HG03103 (cell line): ENCODE measurements around the gene PHACTR2.

ENCODE experiments used
- ATAC-seq: cut with Tn5 transposase; IDR thresholded peaks from one replicate; pipeline ENCODE4 v1.9.1; 2021; ENCODE audit warnings: low read depth; ENCODE audit not compliant: unreplicated experiment

Gene PHACTR2

GRCh38 chr6:143674483-143675381, 3.0 kb upstream of the PHACTR2 start:
- no peak for ATAC-seq

GRCh38 chr6:143675382-143675900, 2.3 kb upstream of the PHACTR2 start:
- ATAC-seq = no peak

- ATAC-seq = no peak
Observed at GRCh38 chr6:143675946-143676345, 1.8 kb upstream of the PHACTR2 start.

GRCh38 chr6:143676437-143677045, 1.2 kb upstream of the PHACTR2 start:
- ATAC-seq = no peak

DNA sequence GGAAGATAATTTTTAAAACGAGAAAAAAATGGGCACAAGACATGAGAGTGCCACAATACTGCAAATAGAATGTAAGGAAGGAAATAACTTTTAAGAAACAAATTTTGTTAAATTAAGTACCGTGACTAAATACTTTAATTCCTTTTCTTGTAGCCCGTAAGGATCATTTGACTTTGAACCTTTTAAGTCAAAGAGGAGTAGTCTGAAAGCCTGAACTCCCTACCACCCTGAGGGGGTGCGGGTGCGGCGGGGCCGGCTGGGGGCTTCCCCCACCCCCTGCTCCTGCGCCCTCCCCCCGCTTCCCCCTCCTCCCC, 231 bp upstream of the PHACTR2 start:
- ATAC-seq = no peak

DNA sequence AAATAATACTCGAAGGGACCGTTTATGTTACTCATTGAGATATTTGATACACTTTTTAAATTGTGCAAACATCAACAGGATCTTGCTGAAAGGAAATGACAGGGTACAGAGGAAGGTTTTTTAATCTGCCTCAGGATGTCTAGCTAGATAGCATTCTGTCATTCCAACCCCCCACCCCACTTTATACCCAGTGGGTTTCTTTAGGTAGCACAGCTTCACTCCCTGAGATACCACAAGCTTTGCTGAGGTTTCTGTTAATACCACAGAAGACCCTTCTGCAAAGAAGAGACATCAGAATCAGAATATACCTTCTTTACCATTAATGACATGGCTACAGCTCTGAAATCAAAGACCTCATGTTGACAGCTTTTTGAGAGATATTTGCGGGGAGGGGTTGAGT, 1.3 kb downstream of the PHACTR2 start:
- ATAC-seq = no peak

DNA sequence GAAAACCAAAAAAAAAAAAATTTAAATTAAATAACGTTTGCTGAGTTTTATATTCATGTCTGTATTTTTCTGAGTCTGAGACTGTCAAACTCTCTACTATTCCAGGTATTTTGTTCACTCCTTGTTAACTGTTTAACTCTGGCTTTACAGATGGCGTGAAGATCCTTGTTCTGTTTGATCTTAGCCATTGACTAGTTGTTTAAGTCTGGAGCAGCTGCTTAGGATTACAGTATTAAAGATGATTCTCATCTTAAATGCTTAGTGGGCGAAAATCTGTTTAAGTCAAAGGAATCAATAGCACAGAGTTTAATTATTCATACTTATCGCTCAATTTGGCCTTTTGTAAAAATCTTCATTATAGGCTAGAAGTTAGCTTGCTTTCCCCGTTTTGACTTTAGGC, 2.4 kb downstream of the PHACTR2 start:
- no peak for ATAC-seq

DNA sequence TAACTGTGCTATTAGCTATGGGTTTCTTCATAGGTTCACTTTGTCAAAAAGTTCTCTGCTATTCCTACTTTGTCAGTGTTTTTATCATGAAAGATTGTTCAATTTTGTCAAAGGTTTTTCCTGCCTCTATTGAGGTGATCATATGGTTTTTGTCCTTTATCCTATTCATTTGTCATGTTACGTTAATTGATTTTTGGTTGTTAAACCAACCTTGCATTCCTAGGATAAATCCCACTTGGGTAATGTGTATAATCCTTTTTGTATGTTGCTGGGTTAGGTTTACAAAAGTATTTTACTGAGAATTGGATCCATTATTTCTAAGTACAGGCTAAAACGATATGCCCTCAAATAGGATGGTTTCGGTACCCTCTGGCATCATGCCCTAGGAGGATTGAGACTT, 5.0 kb downstream of the PHACTR2 start:
- ATAC-seq = no peak

DNA sequence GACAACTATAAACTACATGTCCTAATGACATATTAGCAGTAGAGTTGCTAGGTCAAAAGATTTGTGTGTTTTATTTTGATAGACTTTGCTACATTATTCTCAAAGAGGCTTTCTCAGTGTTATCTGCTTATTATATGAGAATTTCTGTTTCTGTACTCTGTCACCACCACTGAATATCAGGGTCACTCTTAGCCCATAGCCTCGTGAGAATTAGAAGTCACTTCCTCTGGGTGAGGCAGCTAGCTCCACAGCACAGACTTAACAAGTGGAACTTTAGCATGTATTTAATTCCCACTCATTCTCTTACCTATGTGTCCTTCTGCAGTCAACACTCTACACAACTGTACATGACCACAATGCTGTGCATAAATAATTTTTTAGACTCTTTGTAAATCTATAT, 6.7 kb downstream of the PHACTR2 start:
- ATAC-seq = no peak

DNA sequence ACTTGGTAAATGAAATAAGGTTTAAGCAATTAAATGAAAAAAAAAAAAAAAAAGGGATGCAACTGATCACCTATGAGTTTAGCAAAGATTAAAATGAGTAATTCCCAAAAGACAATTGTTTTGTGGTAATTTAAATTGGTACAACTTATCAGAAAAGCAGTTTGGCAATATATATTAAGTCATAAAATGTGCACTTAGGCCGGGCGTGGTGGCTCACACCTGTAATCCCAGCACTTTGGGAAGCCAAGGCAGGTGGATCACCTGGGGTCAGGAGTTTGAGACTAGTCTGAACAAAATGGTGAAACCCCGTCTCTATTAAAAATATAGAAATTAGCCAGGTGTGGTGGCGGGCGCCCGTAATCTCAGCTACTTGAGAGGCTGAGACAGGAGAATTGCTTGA, 7.9 kb downstream of the PHACTR2 start:
- ATAC-seq = no peak

DNA sequence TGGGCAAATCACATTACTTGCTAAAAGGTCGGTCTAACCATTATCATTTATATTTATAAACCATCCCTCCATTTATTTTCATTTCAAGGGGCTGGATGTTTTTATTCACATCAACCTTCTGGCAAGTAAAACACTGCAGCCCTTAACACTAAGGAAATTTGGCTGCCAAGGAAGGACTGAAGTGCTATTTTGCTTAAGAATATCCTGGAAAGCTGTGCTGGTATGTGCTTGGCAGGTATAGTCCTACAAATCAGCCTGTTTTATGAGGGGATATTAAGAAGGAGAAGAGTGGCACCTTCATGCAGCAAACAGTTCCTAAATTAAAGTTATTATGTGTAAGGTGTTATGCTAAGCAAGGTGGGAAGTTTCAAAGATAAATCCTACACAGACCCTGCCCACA, 9.8 kb downstream of the PHACTR2 start:
- ATAC-seq = no peak

DNA sequence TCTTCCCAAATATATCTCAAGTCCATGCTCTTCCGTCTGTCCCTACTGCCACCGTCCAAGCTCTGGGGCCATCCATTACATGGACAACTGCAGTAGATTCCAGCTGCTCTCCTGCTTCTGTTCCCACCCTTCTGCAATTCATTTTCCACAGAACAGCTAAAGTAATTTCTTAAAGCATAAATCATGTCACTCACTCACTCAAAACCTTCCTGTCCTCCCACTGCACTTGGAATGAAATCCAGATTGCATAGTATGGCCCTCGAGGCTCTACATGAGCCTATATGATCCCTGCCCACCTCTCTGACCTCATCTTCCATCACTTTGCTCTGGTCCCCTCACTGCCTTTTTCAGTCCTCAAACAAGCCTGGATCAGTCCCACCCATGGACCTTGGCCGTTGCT, 10.9 kb downstream of the PHACTR2 start:
- ATAC-seq = no peak

- no peak for ATAC-seq
Observed at GRCh38 chr6:143689852-143690251, 12.1 kb downstream of the PHACTR2 start.

GRCh38 chr6:143691155-143691554, 13.4 kb downstream of the PHACTR2 start:
- ATAC-seq = no peak

GRCh38 chr6:143691900-143692636, 14.3 kb downstream of the PHACTR2 start:
- ATAC-seq = no peak

GRCh38 chr6:143692696-143693095, 14.9 kb downstream of the PHACTR2 start:
- ATAC-seq = no peak

DNA sequence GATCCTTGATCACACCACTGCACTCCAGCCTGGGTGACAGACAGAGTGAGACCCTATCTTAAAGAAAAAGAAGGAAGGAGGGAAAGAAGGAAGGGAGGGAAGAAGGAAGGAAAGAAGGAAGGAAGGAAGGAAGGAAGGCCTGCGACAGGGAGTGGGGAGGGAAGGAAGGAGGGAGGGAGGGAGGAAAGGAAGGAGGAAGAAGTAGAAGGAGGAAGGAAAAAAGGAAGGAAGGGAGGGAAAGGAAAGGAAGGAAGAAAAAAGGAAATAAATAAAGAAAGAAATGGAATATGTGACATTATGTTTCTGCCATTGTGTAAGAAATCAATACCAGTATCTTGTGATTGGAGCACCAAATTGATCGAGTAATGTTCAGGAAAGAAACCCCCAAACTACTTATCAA, 16.2 kb downstream of the PHACTR2 start:
- ATAC-seq = no peak

- no peak for ATAC-seq
Observed at GRCh38 chr6:143694560-143694959, 16.8 kb downstream of the PHACTR2 start.

- ATAC-seq = no peak
Observed at GRCh38 chr6:143695130-143695968, 17.6 kb downstream of the PHACTR2 start.

DNA sequence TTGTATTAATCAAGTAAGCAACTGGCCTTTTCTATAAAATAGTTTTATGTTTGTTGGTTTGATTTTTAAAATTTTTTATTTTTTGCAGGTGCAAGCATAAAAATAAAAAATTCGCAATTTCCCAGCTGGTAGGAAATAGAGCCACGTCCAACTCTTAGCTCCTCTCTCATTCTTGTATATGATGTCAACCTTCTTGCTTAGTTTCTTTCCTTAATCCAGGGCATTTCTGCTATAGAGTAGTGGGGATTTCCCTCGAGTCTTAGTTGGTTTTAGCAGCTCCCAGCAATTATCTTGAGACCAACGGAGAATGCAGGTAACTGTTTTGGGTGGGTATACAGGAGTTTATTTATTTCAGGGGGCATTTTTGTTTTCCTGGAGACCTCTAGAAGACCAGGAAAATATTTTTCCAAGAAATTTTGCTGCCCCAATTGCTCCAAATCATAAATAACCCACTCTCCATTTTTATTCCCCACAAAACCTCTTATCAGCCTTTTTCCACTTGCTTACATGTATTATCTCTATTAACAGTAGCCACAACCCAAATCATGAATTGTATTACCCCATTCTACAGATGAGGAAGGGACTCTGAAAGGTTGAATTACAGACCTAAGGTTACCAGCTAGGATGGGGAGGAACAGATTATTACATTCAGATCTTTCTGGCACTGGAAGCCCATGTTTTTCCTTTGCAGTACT, 18.4 kb downstream of the PHACTR2 start:
- ATAC-seq = no peak
